ENCODE data around the gene GBP2. TPM values are rescaled to one million over a fixed set of nuclear protein-coding genes. Genes with fewer than 3 reads are reported as not detected.
"Not testable (repeated sequence)": the region's sequence is repeated elsewhere in the genome, so short reads cannot be mapped to it uniquely, and the experiment has no call there.

GBP2 gene
- total and polyA plus RNA-seq, 4 donors = 7.4 to 18.2 (median 14.1) TPM

DNA sequence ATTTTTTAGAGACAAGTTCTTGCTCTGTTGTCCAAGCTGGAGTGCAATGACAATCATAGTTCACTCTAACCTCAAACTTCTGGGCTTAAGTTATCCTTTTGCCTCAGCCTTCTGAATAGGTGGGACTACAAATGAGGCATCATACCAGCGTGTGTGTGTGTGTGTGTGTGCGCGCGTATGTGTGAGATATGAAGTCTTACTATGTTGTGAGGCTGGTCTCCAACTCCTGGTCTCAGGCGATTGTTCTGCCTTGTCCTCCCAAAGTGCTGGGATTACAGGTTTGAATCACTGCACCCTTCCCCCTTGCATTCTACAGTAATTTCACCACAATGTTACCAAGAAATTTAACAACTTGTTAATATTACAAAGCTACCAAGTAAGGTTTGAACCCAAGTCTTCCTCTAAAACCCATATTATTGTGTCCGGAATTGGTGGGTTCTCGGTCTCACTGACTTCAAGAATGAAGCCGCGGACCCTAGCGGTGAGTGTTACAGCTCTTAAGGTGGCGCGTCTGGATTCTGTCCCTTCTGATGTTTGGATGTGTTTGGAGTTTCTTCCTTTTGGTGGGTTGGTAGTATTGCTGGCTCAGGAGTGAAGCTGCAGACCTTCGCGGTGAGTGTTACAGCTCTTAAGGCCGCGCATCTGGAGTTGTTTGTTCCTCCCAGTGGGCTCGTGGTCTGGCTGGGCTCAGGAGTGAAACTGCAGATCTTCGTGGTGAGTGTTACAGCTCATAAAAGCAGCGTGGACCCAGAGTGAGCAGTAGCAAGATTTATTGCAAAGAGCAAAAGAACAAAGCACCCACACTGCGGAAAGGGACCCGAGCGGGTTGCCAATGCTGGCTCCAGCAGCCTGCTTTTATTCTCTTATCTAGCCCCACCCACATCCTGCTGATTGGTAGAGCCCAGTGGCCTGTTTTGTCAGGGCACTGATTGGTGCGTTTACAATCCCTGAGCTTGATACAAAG, 970 bp upstream of the GBP2 start:
- not testable (repeated sequence) for DNase-seq (ENCODE audit: low spot score)

DNA sequence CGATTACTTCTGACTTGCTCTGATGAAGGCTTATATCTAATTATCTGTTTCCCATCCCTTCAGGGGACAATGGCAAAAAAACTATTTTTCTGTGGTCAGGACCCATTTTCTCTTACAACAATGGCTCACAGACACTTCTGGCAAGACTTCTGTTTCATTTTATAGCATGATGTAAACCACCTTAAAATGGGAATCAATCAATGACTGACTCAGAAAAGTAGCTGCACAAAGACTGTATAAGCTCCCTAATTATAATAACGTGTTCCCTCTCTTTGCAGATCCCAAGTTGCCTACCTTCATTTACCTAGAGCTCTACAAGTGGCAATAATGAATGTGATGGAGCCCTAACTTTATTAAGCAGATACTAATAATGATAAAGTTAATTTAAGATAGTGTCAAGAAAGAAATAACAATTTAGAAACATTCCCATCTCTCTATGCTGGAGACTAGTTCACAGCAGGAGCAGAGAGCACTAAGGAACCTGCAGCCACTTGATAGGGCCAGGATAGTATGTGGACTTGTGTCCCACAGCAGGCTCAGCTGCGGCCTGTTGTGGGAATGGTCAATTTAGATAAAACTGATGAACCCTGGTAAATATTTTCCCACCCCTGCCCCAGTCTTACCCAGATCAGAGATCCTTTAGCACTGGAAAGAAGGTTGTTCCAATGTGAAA, 538 bp downstream of the GBP2 start:
- Histone ChIP-seq H3K27me3 (ENCODE audit: control insufficient read depth in 4 of 4, insufficient read depth in 4 of 4, low read length in 3 of 4) (no peaks in the 10 kb centered on the region), H3K9me3 (ENCODE audit: control insufficient read depth in 4 of 4, low read length in 3 of 4) (no peaks in the 10 kb centered on the region), H3K27ac (ENCODE audit: low read depth in 1 of 2, low read length in 2 of 2) (peak overlapping the region; percentile 67 to 75), H3K9ac (ENCODE audit: low read depth in 1 of 2, low read length in 2 of 2) (peak overlapping the region in 1 of 2 donors; percentile 87), H3K4me3 (ENCODE audit: low read depth in 1 of 3, low read length in 3 of 3) (peak overlapping the region; percentile 38 to 62 (median 42)), H3K36me3 (ENCODE audit: control insufficient read depth in 4 of 4, insufficient read depth in 3 of 4, low read depth in 1 of 4, low read length in 3 of 4) (peaks cover 0 to 17% (median 9%) of the 10 kb centered on the region in 4 donors), H3K4me1 (ENCODE audit: control insufficient read depth in 4 of 4, insufficient read depth in 4 of 4, low read length in 3 of 4) (peaks cover 7 to 10% (median 8%) of the 10 kb centered on the region in 4 donors)
- 59% methylated on average over 3 of the region's 3 CpGs for WGBS
- peak; percentile 7 for TF ChIP-seq YY1 (IDR thresholded peaks at IDR 0.05)
- TF ChIP-seq, protein P1, sequence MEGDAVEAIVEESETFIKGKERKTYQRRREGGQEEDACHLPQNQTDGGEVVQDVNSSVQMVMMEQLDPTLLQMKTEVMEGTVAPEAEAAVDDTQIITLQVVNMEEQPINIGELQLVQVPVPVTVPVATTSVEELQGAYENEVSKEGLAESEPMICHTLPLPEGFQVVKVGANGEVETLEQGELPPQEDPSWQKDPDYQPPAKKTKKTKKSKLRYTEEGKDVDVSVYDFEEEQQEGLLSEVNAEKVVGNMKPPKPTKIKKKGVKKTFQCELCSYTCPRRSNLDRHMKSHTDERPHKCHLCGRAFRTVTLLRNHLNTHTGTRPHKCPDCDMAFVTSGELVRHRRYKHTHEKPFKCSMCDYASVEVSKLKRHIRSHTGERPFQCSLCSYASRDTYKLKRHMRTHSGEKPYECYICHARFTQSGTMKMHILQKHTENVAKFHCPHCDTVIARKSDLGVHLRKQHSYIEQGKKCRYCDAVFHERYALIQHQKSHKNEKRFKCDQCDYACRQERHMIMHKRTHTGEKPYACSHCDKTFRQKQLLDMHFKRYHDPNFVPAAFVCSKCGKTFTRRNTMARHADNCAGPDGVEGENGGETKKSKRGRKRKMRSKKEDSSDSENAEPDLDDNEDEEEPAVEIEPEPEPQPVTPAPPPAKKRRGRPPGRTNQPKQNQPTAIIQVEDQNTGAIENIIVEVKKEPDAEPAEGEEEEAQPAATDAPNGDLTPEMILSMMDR (IDR thresholded peaks at IDR 0.05; ENCODE audit: low read depth, low read length, missing input control) = no peak
- DNase-seq (ENCODE audit: low spot score) = no peak

More for the DNA sequence above, 970 bp upstream of the GBP2 start:
- Histone ChIP-seq H3K27ac (ENCODE audit: low read depth in 1 of 2, low read length in 2 of 2) (peak overlapping the region; percentile 67 to 75), H3K4me1 (ENCODE audit: control insufficient read depth in 4 of 4, insufficient read depth in 4 of 4, low read length in 3 of 4) (peaks cover 7 to 10% (median 8%) of the 10 kb centered on the region in 4 donors), H3K9ac (ENCODE audit: low read depth in 1 of 2, low read length in 2 of 2) (peak overlapping the region in 1 of 2 donors; percentile 87)
- H3K4me3 ChIP-seq (ENCODE audit: low read depth in 1 of 3, low read length in 3 of 3); H3K36me3 ChIP-seq (ENCODE audit: control insufficient read depth in 4 of 4, insufficient read depth in 3 of 4, low read depth in 1 of 4, low read length in 3 of 4); H3K9me3 ChIP-seq (ENCODE audit: control insufficient read depth in 4 of 4, low read length in 3 of 4); H3K27me3 ChIP-seq (ENCODE audit: control insufficient read depth in 4 of 4, insufficient read depth in 4 of 4, low read length in 3 of 4): not testable (repeated sequence)
- 78% methylated on average over 23 of the region's 23 CpGs for WGBS

DNA sequence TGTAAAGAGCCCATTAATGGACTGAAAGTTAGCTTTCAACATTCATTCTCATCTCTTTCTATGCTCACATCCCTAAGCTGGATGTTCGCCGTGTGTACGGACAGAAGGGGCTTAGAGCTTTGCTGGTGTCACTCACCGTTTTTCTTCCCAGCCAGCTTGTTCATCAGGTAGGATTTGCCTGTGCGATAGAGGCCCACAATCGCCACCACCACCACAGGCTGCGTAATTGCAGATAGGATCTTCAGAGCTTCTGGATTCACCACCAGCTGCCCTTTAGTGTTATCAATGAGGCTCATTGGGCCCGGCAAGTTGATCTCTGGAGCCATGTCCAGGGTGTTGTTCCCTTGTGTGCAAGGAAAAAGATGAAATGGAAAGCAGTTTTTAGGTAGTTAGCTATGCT, 4.3 kb downstream of the GBP2 start:
- H3K27ac ChIP-seq (ENCODE audit: low read depth in 1 of 2, low read length in 2 of 2) = no peak overlapping the region
- no peak for DNase-seq (ENCODE audit: low spot score)
- TF ChIP-seq FOXA1 (IDR thresholded peaks at IDR 0.05) = no peak
- TF ChIP-seq RXRA (IDR thresholded peaks at IDR 0.05) = no peak
- TF ChIP-seq, protein P2, sequence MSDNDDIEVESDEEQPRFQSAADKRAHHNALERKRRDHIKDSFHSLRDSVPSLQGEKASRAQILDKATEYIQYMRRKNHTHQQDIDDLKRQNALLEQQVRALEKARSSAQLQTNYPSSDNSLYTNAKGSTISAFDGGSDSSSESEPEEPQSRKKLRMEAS (IDR thresholded peaks at IDR 0.05) = no peak
- no peak for TF ChIP-seq JUND (IDR thresholded peaks at IDR 0.05)
- TF ChIP-seq, protein P3, sequence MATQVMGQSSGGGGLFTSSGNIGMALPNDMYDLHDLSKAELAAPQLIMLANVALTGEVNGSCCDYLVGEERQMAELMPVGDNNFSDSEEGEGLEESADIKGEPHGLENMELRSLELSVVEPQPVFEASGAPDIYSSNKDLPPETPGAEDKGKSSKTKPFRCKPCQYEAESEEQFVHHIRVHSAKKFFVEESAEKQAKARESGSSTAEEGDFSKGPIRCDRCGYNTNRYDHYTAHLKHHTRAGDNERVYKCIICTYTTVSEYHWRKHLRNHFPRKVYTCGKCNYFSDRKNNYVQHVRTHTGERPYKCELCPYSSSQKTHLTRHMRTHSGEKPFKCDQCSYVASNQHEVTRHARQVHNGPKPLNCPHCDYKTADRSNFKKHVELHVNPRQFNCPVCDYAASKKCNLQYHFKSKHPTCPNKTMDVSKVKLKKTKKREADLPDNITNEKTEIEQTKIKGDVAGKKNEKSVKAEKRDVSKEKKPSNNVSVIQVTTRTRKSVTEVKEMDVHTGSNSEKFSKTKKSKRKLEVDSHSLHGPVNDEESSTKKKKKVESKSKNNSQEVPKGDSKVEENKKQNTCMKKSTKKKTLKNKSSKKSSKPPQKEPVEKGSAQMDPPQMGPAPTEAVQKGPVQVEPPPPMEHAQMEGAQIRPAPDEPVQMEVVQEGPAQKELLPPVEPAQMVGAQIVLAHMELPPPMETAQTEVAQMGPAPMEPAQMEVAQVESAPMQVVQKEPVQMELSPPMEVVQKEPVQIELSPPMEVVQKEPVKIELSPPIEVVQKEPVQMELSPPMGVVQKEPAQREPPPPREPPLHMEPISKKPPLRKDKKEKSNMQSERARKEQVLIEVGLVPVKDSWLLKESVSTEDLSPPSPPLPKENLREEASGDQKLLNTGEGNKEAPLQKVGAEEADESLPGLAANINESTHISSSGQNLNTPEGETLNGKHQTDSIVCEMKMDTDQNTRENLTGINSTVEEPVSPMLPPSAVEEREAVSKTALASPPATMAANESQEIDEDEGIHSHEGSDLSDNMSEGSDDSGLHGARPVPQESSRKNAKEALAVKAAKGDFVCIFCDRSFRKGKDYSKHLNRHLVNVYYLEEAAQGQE (IDR thresholded peaks at IDR 0.05) = no peak
- no peak overlapping the region for H3K9ac ChIP-seq (ENCODE audit: low read depth in 1 of 2, low read length in 2 of 2)
- peaks cover 0 to 2% (median 0%) of the 10 kb centered on the region in 4 donors for H3K4me1 ChIP-seq (ENCODE audit: control insufficient read depth in 4 of 4, insufficient read depth in 4 of 4, low read length in 3 of 4)
- 98% methylated on average over 8 of the region's 8 CpGs for WGBS
- H3K4me3 ChIP-seq (ENCODE audit: low read depth in 1 of 3, low read length in 3 of 3) = no peak overlapping the region
- H3K27me3 ChIP-seq (ENCODE audit: control insufficient read depth in 4 of 4, insufficient read depth in 4 of 4, low read length in 3 of 4) = no peaks in the 10 kb centered on the region
- no peaks in the 10 kb centered on the region for H3K9me3 ChIP-seq (ENCODE audit: control insufficient read depth in 4 of 4, low read length in 3 of 4)
- H3K36me3 ChIP-seq (ENCODE audit: control insufficient read depth in 4 of 4, insufficient read depth in 3 of 4, low read depth in 1 of 4, low read length in 3 of 4) = peaks cover 2 to 54% (median 43%) of the 10 kb centered on the region in 4 donors

Data from liver (tissue), 9 donors.